Kasumi-1 (cell line): ENCODE measurements around the gene PAH.

Source experiments
- DNase-seq, 2 experiments: peaks; one replicate each; lab custom pipeline; 2025; lab: John Stamatoyannopoulos, UW

PAH gene

DNA sequence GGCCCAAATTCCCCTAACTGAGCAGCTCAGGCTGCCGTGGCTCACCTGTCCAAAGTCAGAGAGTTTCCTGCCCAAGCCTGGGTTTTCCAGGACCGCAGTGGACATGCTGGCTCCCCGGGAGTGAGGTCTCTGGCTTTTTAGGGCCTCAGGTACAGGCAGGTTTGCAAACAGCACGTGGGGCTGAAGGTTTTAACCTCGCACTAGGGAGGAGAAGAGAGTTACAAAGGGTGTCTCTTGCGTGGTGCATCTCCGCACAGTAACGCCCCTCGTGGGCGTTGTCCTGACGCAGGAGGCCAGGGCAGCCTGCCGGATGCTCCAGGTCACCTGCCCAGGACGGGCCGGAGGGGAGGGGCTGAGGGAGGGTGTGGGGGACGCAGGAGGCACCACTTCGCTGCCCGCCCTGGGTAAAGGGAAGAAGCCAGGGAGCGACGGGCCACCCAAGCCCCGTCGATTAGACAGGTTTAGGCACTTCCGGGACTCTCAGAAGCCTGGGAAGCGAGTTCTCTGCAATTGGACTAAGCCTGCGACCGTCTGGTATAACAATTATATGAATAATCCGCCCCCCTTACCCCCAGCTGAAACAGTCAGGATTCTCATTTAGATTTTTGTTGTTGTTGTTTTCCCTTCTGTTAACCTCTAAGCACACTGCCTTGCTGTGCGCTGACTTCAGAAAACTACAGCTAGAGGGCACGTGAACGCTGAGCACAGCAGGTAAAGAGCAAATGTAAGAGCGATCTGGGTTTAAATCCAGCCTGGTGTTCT, at the start of gene PAH:
Gene PAH (minus strand): TSS at position 219 of the 762 bp plus-strand sequence. CDS start 114 bp downstream, at position 105.
- DNase-seq, result no peak

DNA sequence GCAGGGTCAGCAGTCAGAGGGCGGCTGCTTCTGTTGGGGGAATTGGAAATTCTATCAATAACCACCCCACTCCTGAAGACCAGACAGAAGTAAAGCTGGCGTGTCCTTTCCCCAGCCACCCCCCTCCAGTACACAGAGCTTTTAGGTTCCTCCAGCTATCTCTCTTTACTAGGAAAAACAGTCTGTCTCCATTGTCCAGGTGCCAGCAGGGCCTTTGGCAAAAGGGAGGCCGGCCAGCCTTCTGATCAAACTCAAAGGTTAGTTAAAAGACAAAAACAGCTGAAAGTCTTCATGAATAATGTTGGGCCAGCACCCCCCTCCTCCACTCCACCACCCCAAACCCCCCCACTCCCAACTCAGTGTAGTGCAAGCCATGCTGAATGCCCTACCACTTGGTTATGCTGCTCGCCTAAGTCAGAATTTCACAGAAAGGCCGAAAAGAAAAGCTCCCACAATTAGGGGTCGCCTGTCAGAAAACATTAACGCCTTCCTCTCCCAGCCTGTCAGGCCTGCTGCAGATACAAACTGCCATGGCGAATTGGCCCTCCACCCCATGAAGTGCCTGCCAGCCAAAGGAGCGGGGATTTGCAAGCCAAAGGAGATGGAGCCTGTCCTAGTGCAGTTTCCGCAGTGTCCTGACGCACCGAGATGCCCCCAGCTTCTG, 49.3 kb upstream of the PAH start:
- no peak for DNase-seq

GRCh38 chr12:102965281-102966155, 48.5 kb upstream of the PAH start:
- DNase-seq, result no peak

DNA sequence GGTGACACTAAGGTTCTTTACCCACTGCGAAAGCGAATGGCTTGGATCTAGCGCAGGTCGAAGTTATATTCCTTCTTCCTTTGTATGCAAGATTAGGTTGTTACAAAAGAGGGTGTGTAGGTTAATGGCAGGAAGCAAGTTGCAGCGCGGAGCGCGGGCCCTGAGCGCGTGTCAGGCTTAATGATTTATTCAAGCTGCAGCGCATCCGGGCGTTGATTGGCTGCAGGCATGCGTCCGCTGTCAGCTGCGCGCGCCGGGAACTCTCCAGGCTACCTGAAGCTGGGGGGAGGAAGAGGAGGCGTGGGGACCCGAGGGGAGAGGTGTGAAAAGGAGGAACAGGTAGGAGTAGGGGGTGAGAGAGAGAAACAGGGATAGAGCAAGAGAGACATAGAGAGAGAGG, 47.8 kb upstream of the PAH start:
- DNase-seq, result no peak

- no peak for DNase-seq
Observed at GRCh38 chr12:102963796-102964195, 46.8 kb upstream of the PAH start.

DNA sequence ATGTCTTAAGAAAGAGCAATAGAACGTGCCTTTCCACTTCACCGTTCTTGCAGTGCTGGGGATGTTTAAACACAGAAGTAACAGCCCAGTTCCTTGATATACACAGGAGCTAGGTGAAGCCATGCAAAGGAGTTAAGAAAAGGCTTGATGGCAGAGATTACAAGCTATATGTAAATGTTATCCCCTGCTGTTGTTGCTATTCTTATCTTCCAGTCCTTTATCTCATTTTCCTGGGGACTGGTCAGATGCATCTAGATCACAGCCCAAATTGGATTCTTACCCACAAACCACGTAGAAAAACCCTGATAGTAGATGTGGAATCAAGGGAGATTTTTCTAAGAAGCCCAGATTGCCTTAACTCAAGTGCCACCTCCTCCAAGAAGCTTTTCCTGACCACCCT, 45.9 kb upstream of the PAH start:
- DNase-seq, result no peak

GRCh38 chr12:102962532-102962931, 45.5 kb upstream of the PAH start:
- no peak for DNase-seq

DNA sequence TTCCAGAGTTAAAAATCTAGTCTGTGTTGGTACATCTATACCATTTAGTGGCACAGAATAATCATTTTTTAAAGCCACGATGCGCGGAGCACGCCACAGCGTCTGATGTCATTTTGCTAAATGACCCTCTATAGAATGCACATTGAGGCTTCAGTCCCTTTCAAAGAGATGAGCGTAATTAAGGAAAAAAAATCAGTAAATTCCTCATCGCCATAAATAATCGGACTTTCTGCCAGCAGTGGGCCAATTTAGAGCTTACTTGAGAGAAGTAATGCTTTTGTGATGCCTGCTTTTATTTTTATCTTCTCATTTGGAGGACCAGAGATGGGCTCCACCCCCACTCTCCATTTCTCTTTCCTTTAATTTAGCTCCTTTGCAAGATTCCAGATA, 44.4 kb upstream of the PAH start:
- no peak for DNase-seq

DNA sequence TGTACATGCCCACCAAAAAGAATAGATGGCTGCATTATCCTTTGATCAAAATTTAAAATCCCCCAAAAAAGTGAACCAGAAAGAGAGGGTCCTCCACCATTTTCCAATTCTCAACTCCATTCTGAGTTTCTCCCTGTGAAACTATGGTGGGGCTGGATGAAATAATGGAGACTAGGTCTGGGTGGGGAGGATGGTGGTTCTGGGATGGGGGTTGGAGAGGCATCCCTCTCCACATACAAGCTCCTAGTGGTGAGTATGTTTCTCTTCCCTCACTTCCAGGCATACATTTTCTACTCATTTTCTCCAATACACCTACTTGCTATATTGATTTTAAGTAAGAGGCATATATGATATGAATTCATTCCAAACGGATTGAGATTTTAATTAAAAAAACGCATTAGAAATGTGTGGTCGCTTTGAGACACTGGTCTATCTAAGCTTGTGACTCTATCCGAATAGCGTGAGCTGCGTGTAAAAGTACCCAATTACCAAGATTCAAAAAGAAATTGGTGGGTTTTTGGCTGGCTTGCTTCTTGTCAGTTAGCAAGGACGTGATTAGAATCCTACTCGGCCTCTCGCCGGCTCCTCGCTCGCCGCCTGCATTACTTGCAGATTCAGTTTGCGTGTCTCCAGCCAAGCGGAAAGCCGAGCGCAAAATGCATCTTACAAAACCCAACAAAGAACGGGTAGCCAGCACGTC, 43.9 kb upstream of the PAH start:
- no peak for DNase-seq

- DNase-seq, result no peak
Observed at GRCh38 chr12:102959391-102959790, 42.3 kb upstream of the PAH start.

DNA sequence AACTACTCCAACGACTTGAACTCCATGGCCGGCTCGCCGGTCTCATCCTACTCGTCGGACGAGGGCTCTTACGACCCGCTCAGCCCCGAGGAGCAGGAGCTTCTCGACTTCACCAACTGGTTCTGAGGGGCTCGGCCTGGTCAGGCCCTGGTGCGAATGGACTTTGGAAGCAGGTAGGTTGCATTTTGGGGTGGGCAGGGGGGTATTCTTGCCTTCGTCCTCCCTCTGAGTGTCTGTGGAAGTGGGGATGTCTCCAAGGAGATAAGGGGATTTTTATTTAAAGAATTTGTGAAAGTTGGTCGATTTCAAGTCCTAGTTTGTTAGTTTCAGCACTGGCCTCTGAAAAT, 41.8 kb upstream of the PAH start:
- DNase-seq, result no peak

- DNase-seq, result no peak
Observed at GRCh38 chr12:102958073-102958829, 41.2 kb upstream of the PAH start.

- no peak for DNase-seq
Observed at GRCh38 chr12:102957339-102958050, 40.5 kb upstream of the PAH start, which contains the start of gene ASCL1. Gene ASCL1 (plus strand): TSS chr12:102957674. CDS start chr12:102958245, 571 bp downstream.

DNA sequence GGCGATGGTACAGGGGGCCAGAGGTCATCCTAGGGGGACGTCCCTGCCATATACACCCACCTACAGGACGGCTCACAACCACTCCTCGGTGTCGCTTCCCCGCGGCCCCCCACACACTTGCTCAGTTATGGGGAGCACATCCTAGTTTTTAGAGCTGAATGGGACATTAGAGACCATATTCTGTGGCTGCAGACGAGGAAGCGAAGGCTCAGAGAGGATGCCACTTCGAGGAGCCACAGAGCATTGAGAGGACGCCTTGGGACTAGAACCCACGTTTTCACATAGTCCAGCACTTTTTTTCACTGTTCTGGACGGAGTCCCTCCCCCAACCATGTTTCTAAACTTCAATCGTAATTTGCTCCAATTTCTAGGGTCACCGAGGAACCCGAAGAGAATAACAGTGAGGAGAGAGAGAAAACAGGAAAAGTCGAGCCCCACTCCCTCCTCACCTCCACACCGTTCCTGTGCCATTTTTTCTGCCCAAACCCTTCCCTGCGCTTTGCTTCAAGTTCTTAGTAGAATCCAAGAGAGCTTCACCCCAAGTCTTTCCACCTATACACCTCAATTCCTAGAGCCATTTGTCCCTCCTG, 39.8 kb upstream of the PAH start:
- DNase-seq, result no peak

DNA sequence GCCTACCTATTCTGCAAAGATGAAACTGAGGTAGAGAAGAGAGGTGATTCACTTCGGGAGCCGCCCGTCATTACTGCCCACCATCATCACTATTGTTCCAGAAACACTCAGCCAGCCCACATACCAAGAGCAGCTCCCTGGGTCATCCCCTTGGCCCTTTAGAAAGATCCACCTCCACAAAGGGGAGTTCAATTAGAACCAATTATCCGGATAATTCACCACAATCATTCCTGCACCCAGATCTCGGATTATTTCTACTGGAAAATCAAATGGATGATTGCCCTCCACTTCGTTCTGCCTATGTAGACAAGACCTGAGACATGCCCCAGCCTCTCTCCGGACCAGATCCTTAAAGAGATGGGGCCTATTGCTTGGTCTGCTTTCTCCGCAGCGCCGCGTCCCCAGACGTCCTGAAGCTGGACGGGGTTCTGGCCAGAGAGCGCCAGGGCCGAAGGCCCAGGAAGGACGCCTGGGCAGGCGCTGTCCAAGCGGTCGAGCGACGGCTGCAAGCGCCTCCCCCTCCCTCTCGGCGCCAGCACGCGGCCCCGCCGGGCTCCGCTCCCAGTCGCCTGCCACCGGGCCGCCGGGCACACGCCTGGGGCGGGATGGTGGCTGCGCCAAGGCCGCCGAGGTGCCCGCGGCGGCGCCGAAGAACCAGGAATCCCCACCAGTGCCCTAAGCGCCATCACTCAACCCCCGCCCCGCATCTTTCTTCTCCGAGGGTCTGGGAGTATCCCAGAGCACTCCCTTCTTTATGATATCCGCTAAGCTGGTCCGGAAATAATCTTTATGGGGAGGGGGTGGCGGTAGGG, 39.1 kb upstream of the PAH start:
- DNase-seq, result no peak

DNA sequence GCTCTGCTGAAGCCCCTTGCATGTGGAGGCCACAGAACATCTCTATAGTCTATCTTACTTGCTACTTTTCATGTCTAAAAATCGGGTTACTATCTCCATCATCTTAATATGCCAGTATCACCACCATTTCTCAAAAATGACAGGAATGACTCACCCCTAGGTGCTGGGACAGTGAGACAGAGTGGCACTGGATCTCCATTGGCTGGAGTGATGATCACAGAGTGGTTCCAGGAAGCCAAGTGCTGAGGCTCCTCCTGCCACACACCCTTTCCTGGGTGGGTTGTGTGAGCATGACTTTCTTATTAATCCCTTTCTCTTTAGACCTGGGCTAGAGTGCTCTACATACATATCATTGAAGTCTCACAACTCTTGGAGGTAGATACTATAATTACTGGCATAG, 37.1 kb upstream of the PAH start:
- no peak for DNase-seq

DNA sequence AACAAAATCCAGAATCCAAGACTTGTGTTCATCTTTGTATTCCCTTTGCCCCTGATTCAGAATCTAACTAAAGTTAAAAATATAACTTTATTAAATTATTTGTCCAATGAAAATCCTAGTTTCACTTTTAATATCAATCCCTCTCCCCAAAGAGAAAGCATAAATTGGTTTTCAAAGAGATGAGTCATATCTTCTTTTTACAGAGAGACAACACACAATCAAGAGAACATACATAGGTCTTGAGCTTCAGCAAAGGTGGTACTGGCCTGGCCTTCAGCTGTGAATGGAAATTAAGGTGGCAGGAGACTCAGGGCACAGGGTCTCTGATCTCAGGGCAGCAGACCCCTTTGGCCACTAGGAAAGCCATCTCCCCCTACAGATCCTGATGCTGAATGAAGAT, 36.2 kb upstream of the PAH start:
- DNase-seq, result no peak

- DNase-seq, result no peak
Observed at GRCh38 chr12:102951841-102952240, 34.8 kb upstream of the PAH start.

- DNase-seq, result no peak
Observed at GRCh38 chr12:102950950-102951619, 34.0 kb upstream of the PAH start.
